Ishikawa (cell line): Measurements from ENCODE around the gene ARHGAP22.

Experiments
- RAD21 ChIP-seq: IDR thresholded peaks from 2 replicates; pipeline ENCODE4 v1.6.1; 2012; ENCODE audit warnings: low read depth
- TEAD4 ChIP-seq: IDR thresholded peaks from 2 replicates; pipeline ENCODE4 v1.6.1; 2012
- YY1 ChIP-seq: IDR thresholded peaks from 2 replicates; pipeline ENCODE4 v1.6.1; 2012; ENCODE audit warnings: low read depth

GRCh38 chr10:48429309-48429708, 175.6 kb downstream of the ARHGAP22 start:
- TF ChIP-seq TEAD4: no peak
- no peak for TF ChIP-seq YY1
- no peak for TF ChIP-seq RAD21
